Nephron progenitor cell (in vitro differentiated cells): ENCODE results near the gene UBASH3B.

ENCODE experiments used
- DNase-seq: peaks from one replicate; pipeline ENCODE4 v3.0.0; 2021
- H3K27ac Mint-ChIP-seq: 2 replicates; pipeline ENCODE4 v1.8.0; 2021; ENCODE audit warnings: mild to moderate bottlenecking, moderate library complexity, mixed read lengths
- H3K27me3 Mint-ChIP-seq: 2 replicates; pipeline ENCODE4 v1.8.0; 2021; ENCODE audit warnings: mild to moderate bottlenecking, low read depth, mixed read lengths; ENCODE audit not compliant: poor library complexity
- H3K36me3 Mint-ChIP-seq: 2 replicates; pipeline ENCODE4 v1.8.0; 2021; ENCODE audit warnings: low read depth, mixed read lengths
- H3K4me1 Mint-ChIP-seq: 2 replicates; pipeline ENCODE4 v1.8.0; 2021; ENCODE audit warnings: mixed read lengths
- H3K4me3 Mint-ChIP-seq: 2 replicates; pipeline ENCODE4 v1.8.0; 2021; ENCODE audit warnings: mild to moderate bottlenecking, moderate library complexity, mixed read lengths
- H3K9me3 Mint-ChIP-seq: 2 replicates; pipeline ENCODE4 v1.8.0; 2021; ENCODE audit warnings: mild to moderate bottlenecking, moderate library complexity, mixed read lengths
- CTCF ChIP-seq: fragments of 200-600 bp; sonication (generic); IDR thresholded peaks from 2 replicates; pipeline ENCODE4 v1.5.0; 2021; ENCODE audit warnings: antibody characterized with exemption

UBASH3B gene

GRCh38 chr11:122780296-122780949 lies 124.9 kb downstream of the UBASH3B start:
- H3K36me3 Mint-ChIP-seq: no peaks in the 10 kb centered on the region
- H3K27ac Mint-ChIP-seq: no peak overlapping the region
- no peaks in the 10 kb centered on the region for H3K9me3 Mint-ChIP-seq
- TF ChIP-seq CTCF: no peak
- H3K4me1 Mint-ChIP-seq: peaks cover 44% of the 10 kb centered on the region
- H3K4me3 Mint-ChIP-seq: no peak overlapping the region
- no peak for DNase-seq
- H3K27me3 Mint-ChIP-seq: peaks cover 5% of the 10 kb centered on the region

DNA sequence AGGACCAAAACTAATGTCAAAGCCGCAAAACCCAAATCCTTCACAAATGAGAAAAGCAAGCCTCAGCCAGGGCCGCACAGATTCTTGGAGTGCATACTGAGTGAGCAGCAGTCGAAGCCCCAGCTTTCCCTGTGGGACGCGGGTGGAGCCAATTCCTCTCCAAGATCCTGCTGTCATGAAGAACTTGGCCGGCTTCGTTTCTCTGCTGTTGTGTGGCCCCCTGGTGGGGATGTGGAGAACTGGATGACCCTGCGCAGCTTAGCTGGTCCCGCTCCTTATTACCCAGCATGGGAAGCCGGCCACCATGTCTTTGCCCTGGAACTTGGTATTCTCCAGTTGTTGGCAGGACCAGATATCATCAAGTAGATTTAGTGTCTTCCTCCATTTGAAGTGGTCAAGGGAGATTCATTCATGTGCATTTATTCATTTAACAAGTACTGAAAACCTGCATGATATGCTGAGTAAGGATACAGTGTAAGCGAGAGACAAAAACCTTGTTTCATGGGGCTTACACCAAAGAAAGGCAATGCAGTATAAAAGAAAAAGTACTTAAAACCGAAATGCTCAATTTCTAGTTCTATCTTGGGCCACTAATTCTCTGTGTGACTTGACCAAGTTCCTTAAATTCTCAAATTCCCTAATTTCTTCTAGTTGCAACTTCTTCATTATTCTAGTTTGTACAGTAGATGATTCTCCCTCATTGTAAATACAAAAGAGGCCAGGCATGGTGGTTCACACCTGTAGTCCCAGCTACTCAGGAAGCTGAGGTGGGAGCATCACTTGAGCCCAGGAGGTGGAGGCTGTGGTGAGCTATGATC lies 126.1 kb downstream of the UBASH3B start:
- no peaks in the 10 kb centered on the region for H3K9me3 Mint-ChIP-seq
- peaks cover 3% of the 10 kb centered on the region for H3K27me3 Mint-ChIP-seq
- H3K4me1 Mint-ChIP-seq: peaks cover 42% of the 10 kb centered on the region
- peak; percentile 85 for TF ChIP-seq CTCF
- DNase-seq: peak; percentile 91
- H3K36me3 Mint-ChIP-seq: no peaks in the 10 kb centered on the region
- no peak overlapping the region for H3K4me3 Mint-ChIP-seq
- no peak overlapping the region for H3K27ac Mint-ChIP-seq

GRCh38 chr11:122782222-122782621 lies 126.7 kb downstream of the UBASH3B start:
- H3K9me3 Mint-ChIP-seq: no peaks in the 10 kb centered on the region
- H3K4me1 Mint-ChIP-seq: peaks cover 35% of the 10 kb centered on the region
- DNase-seq: no peak
- H3K4me3 Mint-ChIP-seq: no peak overlapping the region
- no peaks in the 10 kb centered on the region for H3K36me3 Mint-ChIP-seq
- peaks cover 3% of the 10 kb centered on the region for H3K27me3 Mint-ChIP-seq
- no peak overlapping the region for H3K27ac Mint-ChIP-seq
- no peak for TF ChIP-seq CTCF

DNA sequence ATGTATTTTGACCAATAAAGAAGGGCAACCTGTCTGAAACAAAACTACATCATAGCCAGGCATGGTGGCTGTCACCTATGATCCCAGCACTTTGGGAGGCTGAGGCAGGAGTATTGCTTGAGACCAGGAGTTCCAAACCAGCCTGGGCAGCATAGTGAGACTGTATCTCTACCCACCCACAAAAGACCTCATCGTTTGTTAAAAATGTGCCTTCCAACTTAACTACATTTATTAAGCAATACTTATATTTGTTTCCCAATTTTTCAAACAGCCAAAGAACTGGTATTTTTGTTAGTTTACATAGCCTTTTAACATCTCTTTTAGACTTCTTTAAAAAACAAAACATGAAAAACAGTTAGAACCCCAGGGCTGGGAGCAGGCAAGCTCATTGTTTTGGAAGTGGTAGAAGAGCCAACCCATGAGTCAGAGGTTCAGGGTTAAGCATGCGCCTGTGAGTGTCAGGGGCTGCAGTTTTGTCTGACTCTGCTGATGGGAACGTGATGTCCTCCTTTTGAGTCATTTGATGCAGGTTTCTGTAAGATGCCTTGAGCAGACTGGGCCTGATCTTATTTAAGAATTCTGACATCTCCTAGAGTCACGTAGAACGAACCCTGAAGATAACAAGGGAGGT lies 128.9 kb downstream of the UBASH3B start:
- Mint-ChIP-seq H3K36me3 (no peaks in the 10 kb centered on the region), H3K4me1 (peaks cover 27% of the 10 kb centered on the region), H3K27ac (no peak overlapping the region), H3K27me3 (peaks cover 3% of the 10 kb centered on the region), H3K9me3 (no peaks in the 10 kb centered on the region), H3K4me3 (no peak overlapping the region)
- DNase-seq: no peak
- no peak for TF ChIP-seq CTCF

DNA sequence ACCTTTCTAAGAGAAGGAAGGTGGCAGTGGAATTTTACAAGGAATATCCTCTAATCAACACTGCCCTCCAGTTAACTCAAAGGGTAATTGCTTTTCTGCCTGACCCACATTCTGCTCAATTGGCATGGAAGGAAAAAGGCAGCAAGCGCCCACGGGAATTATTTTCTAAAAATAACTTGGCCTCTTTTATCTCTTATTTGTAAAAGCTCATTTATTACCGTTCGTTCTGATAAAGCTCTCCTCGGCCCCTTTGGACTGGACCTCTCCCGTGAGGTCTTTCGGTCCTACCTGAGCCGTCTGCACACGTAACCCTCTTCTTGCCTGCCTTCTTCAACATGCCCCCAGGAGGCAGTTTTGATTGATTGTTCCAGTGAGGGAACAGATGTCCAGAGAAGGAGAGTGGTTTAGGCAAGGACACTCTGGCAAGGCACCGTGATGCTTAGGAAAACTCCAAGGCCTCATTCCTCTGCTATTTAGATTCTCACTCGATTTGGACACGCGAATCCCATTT lies 129.6 kb downstream of the UBASH3B start:
- no peaks in the 10 kb centered on the region for H3K36me3 Mint-ChIP-seq
- peaks cover 23% of the 10 kb centered on the region for H3K4me1 Mint-ChIP-seq
- H3K27me3 Mint-ChIP-seq: peaks cover 3% of the 10 kb centered on the region
- no peaks in the 10 kb centered on the region for H3K9me3 Mint-ChIP-seq
- TF ChIP-seq CTCF: no peak
- no peak overlapping the region for H3K27ac Mint-ChIP-seq
- DNase-seq: no peak
- no peak overlapping the region for H3K4me3 Mint-ChIP-seq
